Measurements from ENCODE around the gene MAD2L1. TPM values are rescaled to one million over a fixed set of nuclear protein-coding genes. Genes with fewer than 3 reads are reported as not detected.
"Not testable (repeated sequence)": the region's sequence is repeated elsewhere in the genome, so short reads cannot be mapped to it uniquely, and the experiment has no call there.

Gene MAD2L1
- total RNA-seq: 4.1 and 6.2 TPM in 2 replicates

GRCh38 chr4:120066517-120067340 is at the start of gene MAD2L1:
TSS of gene MAD2L1 (minus strand) at chr4:120066848. CDS start at chr4:120066734, 114 bp downstream.
- DNase-seq (ENCODE audit: extremely low read depth, low read depth, low spot score): peak; percentile 87

- DNase-seq (ENCODE audit: extremely low read depth, low read depth, low spot score): no peak
Measured at GRCh38 chr4:120111745-120112144, 45.1 kb upstream of the MAD2L1 start.

- no peak for DNase-seq (ENCODE audit: extremely low read depth, low read depth, low spot score)
Measured at GRCh38 chr4:120109406-120109805, 42.8 kb upstream of the MAD2L1 start.

GRCh38 chr4:120105472-120105871 is 38.8 kb upstream of the MAD2L1 start:
- no peak for DNase-seq (ENCODE audit: extremely low read depth, low read depth, low spot score)

- DNase-seq (ENCODE audit: extremely low read depth, low read depth, low spot score): no peak
Measured at GRCh38 chr4:120096508-120097297, 30.1 kb upstream of the MAD2L1 start.

GRCh38 chr4:120088507-120088906 is 21.9 kb upstream of the MAD2L1 start:
- DNase-seq (ENCODE audit: extremely low read depth, low read depth, low spot score): no peak

- DNase-seq (ENCODE audit: extremely low read depth, low read depth, low spot score): not testable (repeated sequence)
Measured at GRCh38 chr4:120088066-120088465, 21.4 kb upstream of the MAD2L1 start.

GRCh38 chr4:120085705-120086104 is 19.1 kb upstream of the MAD2L1 start:
- no peak for DNase-seq (ENCODE audit: extremely low read depth, low read depth, low spot score)

GRCh38 chr4:120084327-120084726 is 17.7 kb upstream of the MAD2L1 start:
- no peak for DNase-seq (ENCODE audit: extremely low read depth, low read depth, low spot score)

GRCh38 chr4:120083152-120083551 is 16.5 kb upstream of the MAD2L1 start:
- no peak for DNase-seq (ENCODE audit: extremely low read depth, low read depth, low spot score)

GRCh38 chr4:120082251-120082650 is 15.6 kb upstream of the MAD2L1 start:
- no peak for DNase-seq (ENCODE audit: extremely low read depth, low read depth, low spot score)

GRCh38 chr4:120081726-120082125 is 15.1 kb upstream of the MAD2L1 start:
- no peak for DNase-seq (ENCODE audit: extremely low read depth, low read depth, low spot score)

- DNase-seq (ENCODE audit: extremely low read depth, low read depth, low spot score): no peak
Measured at GRCh38 chr4:120080533-120080932, 13.9 kb upstream of the MAD2L1 start.

- DNase-seq (ENCODE audit: extremely low read depth, low read depth, low spot score): no peak
Measured at GRCh38 chr4:120079839-120080520, 13.3 kb upstream of the MAD2L1 start.

- DNase-seq (ENCODE audit: extremely low read depth, low read depth, low spot score): no peak
Measured at GRCh38 chr4:120078216-120078615, 11.6 kb upstream of the MAD2L1 start.

- DNase-seq (ENCODE audit: extremely low read depth, low read depth, low spot score): no peak
Measured at GRCh38 chr4:120071192-120071795, 4.6 kb upstream of the MAD2L1 start.

- no peak for DNase-seq (ENCODE audit: extremely low read depth, low read depth, low spot score)
Measured at GRCh38 chr4:120070196-120070595, 3.5 kb upstream of the MAD2L1 start.

GRCh38 chr4:120065974-120066516 is 603 bp downstream of the MAD2L1 start:
- no peak for DNase-seq (ENCODE audit: extremely low read depth, low read depth, low spot score)

GRCh38 chr4:120064887-120065286 is 1.8 kb downstream of the MAD2L1 start:
- no peak for DNase-seq (ENCODE audit: extremely low read depth, low read depth, low spot score)

- DNase-seq (ENCODE audit: extremely low read depth, low read depth, low spot score): not testable (repeated sequence)
Measured at GRCh38 chr4:120063711-120064110, 2.9 kb downstream of the MAD2L1 start.
